ENCODE results near the gene INPP5D. TPM values are rescaled to one million over a fixed set of nuclear protein-coding genes. Genes with fewer than 3 reads are reported as not detected.
A peak's percentile ranks its signal among the peaks of the same experiment; 100 is the strongest.

INPP5D gene
- total and polyA plus RNA-seq, 2 of the 13 experiments (the other 11 are each of a cell fraction or from before 2014, with no cell fraction given), result 16.7 to 18.0 TPM

DNA sequence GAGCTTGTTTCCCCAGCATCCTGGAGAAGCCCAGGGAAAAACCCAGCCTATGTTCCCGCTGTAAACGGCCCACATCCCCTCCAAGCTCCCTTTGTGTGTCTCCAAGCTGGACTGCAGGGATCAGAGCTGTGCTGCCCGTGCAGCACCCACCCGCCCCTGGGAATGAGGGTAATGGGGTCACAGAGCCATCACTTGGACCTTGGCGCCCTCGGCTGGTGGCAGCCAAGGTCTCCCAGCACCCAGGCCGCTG, 670 bp upstream of the INPP5D start (continued):
- TF ChIP-seq, protein P1, sequence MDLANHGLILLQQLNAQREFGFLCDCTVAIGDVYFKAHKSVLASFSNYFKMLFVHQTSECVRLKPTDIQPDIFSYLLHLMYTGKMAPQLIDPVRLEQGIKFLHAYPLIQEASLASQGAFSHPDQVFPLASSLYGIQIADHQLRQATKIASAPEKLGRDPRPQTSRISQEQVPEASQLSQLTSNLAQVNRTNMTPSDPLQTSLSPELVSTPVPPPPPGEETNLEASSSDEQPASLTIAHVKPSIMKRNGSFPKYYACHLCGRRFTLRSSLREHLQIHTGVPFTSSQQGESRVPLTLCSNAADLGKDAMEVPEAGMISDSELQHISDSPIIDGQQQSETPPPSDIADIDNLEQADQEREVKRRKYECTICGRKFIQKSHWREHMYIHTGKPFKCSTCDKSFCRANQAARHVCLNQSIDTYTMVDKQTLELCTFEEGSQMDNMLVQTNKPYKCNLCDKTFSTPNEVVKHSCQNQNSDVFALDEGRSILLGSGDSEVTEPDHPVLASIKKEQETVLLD (CRISPR knock-in tag; IDR thresholded peaks at IDR 0.05; ENCODE audit: low read depth), result no peak
- no peak for TF ChIP-seq RORA (CRISPR knock-in tag; IDR thresholded peaks at IDR 0.05)
- TF ChIP-seq ZNF569 (CRISPR knock-in tag; IDR thresholded peaks at IDR 0.05; ENCODE audit: borderline replicate concordance), result no peak
- peak; percentile 62 for TF ChIP-seq XRCC5 (optimal IDR thresholded peaks at IDR 0.05; ENCODE audit: low read length)
- no peak for TF ChIP-seq ZNF775 (CRISPR knock-in tag; IDR thresholded peaks at IDR 0.05; ENCODE audit: borderline replicate concordance)
- TF ChIP-seq, protein P2, sequence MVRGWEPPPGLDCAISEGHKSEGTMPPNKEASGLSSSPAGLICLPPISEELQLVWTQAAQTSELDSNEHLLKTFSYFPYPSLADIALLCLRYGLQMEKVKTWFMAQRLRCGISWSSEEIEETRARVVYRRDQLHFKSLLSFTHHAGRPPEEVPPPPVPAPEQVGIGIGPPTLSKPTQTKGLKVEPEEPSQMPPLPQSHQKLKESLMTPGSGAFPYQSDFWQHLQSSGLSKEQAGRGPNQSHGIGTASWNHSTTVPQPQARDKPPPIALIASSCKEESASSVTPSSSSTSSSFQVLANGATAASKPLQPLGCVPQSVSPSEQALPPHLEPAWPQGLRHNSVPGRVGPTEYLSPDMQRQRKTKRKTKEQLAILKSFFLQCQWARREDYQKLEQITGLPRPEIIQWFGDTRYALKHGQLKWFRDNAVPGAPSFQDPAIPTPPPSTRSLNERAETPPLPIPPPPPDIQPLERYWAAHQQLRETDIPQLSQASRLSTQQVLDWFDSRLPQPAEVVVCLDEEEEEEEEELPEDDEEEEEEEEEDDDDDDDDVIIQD (CRISPR knock-in tag; IDR thresholded peaks at IDR 0.05; ENCODE audit: low read depth), result peak; percentile 64; the same call in 1 of the 2 replicates
- TF ChIP-seq, protein P3, sequence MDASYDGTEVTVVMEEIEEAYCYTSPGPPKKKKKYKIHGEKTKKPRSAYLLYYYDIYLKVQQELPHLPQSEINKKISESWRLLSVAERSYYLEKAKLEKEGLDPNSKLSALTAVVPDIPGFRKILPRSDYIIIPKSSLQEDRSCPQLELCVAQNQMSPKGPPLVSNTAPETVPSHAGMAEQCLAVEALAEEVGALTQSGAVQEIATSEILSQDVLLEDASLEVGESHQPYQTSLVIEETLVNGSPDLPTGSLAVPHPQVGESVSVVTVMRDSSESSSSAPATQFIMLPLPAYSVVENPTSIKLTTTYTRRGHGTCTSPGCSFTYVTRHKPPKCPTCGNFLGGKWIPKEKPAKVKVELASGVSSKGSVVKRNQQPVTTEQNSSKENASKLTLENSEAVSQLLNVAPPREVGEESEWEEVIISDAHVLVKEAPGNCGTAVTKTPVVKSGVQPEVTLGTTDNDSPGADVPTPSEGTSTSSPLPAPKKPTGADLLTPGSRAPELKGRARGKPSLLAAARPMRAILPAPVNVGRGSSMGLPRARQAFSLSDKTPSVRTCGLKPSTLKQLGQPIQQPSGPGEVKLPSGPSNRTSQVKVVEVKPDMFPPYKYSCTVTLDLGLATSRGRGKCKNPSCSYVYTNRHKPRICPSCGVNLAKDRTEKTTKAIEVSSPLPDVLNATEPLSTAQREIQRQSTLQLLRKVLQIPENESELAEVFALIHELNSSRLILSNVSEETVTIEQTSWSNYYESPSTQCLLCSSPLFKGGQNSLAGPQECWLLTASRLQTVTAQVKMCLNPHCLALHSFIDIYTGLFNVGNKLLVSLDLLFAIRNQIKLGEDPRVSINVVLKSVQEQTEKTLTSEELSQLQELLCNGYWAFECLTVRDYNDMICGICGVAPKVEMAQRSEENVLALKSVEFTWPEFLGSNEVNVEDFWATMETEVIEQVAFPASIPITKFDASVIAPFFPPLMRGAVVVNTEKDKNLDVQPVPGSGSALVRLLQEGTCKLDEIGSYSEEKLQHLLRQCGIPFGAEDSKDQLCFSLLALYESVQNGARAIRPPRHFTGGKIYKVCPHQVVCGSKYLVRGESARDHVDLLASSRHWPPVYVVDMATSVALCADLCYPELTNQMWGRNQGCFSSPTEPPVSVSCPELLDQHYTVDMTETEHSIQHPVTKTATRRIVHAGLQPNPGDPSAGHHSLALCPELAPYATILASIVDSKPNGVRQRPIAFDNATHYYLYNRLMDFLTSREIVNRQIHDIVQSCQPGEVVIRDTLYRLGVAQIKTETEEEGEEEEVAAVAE (CRISPR knock-in tag; IDR thresholded peaks at IDR 0.05; ENCODE audit: borderline replicate concordance), result no peak
- no peak for TF ChIP-seq ZNF282 (IDR thresholded peaks at IDR 0.05; ENCODE audit: partially characterized antibody)
- TF ChIP-seq POLR2A (IDR thresholded peaks at IDR 0.05; ENCODE audit: insufficient read depth in 1 of 2, low read depth in 2 of 2, low read length in 2 of 2), result no peak
- TF ChIP-seq ZNF207 (IDR thresholded peaks at IDR 0.05; ENCODE audit: borderline replicate concordance), result no peak
- TF ChIP-seq FOSL2 (CRISPR knock-in tag; IDR thresholded peaks at IDR 0.05), result peak; percentile 48
- TF ChIP-seq ZNF234 (CRISPR knock-in tag; conservative IDR thresholded peaks at IDR 0.05), result no peak
- TF ChIP-seq ZNF263 (CRISPR knock-in tag; IDR thresholded peaks at IDR 0.05), result no peak
- TF ChIP-seq PHB2 (IDR thresholded peaks at IDR 0.05; ENCODE audit: partially characterized antibody), result no peak
- TF ChIP-seq KLF11 (CRISPR knock-in tag; IDR thresholded peaks at IDR 0.05), result peak; percentile 59; the same call in 1 of the 2 replicates
- TF ChIP-seq PAWR (CRISPR knock-in tag; IDR thresholded peaks at IDR 0.05; ENCODE audit: borderline replicate concordance), result no peak
- TF ChIP-seq PREB (CRISPR knock-in tag; IDR thresholded peaks at IDR 0.05), result no peak
- no peak for TF ChIP-seq TOE1 (CRISPR knock-in tag; IDR thresholded peaks at IDR 0.05)
- TF ChIP-seq ZNF367 (CRISPR knock-in tag; IDR thresholded peaks at IDR 0.05; ENCODE audit: borderline replicate concordance), result no peak
- no peak for TF ChIP-seq CC2D1A (CRISPR knock-in tag; IDR thresholded peaks at IDR 0.05)
- TF ChIP-seq ZNF83 (CRISPR knock-in tag; IDR thresholded peaks at IDR 0.05; ENCODE audit: borderline replicate concordance), result no peak
- TF ChIP-seq ZNF329 (CRISPR knock-in tag; IDR thresholded peaks at IDR 0.05; ENCODE audit: low read depth), result no peak
- TF ChIP-seq ZNF563 (CRISPR knock-in tag; IDR thresholded peaks at IDR 0.05), result no peak
- TF ChIP-seq, protein P4, sequence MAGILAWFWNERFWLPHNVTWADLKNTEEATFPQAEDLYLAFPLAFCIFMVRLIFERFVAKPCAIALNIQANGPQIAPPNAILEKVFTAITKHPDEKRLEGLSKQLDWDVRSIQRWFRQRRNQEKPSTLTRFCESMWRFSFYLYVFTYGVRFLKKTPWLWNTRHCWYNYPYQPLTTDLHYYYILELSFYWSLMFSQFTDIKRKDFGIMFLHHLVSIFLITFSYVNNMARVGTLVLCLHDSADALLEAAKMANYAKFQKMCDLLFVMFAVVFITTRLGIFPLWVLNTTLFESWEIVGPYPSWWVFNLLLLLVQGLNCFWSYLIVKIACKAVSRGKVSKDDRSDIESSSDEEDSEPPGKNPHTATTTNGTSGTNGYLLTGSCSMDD (CRISPR knock-in tag; IDR thresholded peaks at IDR 0.05), result no peak
